RWPE1 (cell line): ENCODE measurements around the gene ARAP1.

Experiments used
- CTCF ChIA-PET: fragments of 350-600 bp; sonication (Branson Sonifier 250); formaldehyde crosslinking; extraction: SDS; loops from one replicate; lab custom pipeline; 2021; lab: Yijun Ruan, JAX
- POLR2A ChIA-PET: fragments of 400-600 bp; formaldehyde crosslinking; extraction: SDS; loops from one replicate; lab custom pipeline; 2020; ENCODE audit warnings: antibody characterized with exemption; ENCODE audit not compliant: low non-redundant PET; lab: Yijun Ruan, JAX
- DNase-seq: peaks from one replicate; pipeline ENCODE4 v3.0.0; 2012; ENCODE audit warnings: low spot score
- H3K27ac ChIP-seq: fragments of 450-650 bp; 2 replicates; pipeline ENCODE4 v1.5.1; 2017
- TF ChIP-seq, protein P1 (sequence below): fragments of 450-650 bp; conservative IDR thresholded peaks from 2 replicates; pipeline ENCODE4 v1.5.1; 2017; ENCODE audit warnings: low read depth, mild to moderate bottlenecking

Gene ARAP1

DNA sequence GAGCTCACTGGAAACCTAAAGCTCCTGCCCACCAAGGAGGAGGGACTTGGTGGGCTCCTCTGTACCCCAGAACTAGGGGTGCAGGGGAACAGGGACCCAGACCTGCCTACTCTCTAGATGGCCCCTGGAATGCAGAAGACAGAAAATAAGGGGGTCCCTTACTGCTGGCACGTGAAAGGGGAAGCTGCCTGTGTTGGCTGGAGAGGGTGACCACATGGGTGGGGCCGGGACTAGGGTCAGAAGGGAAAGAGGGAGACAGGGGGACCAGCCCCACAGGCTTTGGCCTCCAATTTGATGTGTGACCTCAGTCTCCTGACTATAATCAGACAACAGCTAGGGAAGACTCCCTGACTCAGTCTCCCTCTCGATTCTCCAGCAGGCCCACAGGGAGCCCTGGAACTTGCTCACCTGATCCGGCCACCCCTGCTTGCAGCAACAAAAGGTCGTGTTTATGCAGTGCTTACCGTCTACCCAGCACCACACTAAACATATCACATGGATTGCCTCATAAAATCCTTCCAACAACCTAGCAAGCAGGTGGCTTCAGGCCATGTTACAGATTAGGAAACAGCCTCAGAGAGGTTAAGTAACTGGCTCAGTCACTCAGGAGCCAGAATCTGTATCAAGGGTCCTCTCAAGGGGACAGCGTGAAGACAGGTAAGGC is 10.2 kb downstream of the ARAP1 start:
- TF ChIP-seq, protein P1, sequence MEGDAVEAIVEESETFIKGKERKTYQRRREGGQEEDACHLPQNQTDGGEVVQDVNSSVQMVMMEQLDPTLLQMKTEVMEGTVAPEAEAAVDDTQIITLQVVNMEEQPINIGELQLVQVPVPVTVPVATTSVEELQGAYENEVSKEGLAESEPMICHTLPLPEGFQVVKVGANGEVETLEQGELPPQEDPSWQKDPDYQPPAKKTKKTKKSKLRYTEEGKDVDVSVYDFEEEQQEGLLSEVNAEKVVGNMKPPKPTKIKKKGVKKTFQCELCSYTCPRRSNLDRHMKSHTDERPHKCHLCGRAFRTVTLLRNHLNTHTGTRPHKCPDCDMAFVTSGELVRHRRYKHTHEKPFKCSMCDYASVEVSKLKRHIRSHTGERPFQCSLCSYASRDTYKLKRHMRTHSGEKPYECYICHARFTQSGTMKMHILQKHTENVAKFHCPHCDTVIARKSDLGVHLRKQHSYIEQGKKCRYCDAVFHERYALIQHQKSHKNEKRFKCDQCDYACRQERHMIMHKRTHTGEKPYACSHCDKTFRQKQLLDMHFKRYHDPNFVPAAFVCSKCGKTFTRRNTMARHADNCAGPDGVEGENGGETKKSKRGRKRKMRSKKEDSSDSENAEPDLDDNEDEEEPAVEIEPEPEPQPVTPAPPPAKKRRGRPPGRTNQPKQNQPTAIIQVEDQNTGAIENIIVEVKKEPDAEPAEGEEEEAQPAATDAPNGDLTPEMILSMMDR, result no peak
- ChIA-PET CTCF (interaction anchor here (0.9 kb wide), 1 partner anchor 17 kb away, joined by 3 read pairs; no protein-coding TSS in a partner anchor), POLR2A (no interaction called here)
- DNase-seq, result no peak
- H3K27ac ChIP-seq, result peak overlapping the region; percentile 67

- peak; percentile 60 for DNase-seq
- TF ChIP-seq, protein P1, result no peak
- peak overlapping the region; percentile 67 for H3K27ac ChIP-seq
- ChIA-PET CTCF (interaction anchor here (0.6 kb wide), 1 partner anchor 453 kb away, joined by 3 read pairs; no protein-coding TSS in a partner anchor), POLR2A (no interaction called here)
Measured at GRCh38 chr11:72741429-72741833, 10.8 kb downstream of the ARAP1 start.

DNA sequence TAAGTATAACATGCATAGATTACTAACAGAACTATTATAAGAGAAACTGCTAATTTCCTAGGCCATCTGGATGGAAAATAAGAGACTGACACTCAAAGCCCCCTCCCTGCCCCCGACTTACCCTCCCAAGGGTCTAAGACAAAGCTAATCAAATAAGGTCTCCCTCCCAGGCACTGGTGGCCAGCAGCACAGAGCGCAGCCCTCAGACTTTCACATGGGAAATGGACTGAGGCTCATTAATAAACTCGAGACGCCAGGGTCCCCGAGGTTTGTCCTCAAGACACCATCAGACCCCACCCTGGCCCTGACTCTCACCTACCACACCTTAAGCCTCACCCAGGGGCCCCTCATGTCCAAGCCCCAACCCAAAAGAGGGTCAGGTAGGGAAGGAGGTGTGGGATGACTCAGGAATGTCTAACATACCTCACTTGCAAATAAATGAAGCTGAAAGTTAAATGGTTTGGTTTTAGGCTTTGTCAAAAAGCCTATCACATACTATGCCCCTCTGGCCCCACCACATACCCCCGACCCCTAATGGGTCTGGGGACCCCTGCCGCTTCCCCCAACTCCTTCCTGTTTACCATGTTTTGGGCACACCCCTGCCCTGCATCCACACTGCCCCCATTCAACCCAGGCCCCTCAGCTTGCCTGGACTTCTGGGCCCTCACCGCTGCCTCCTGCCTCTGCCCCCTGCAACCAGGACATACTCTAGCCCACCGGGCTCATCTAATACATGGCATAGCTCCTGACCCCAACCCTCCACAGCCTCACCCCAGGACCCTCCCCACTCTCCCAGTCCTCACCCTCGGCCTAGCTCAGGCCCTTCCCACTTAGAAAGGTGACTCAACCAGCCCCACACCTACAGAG is 11.4 kb downstream of the ARAP1 start:
- ChIA-PET CTCF (interaction anchor here (0.6 kb wide), 1 partner anchor 454 kb away, joined by 3 read pairs; no protein-coding TSS in a partner anchor), POLR2A (no interaction called here)
- TF ChIP-seq, protein P1, result no peak
- DNase-seq, result no peak
- H3K27ac ChIP-seq, result peak overlapping the region; percentile 67

DNA sequence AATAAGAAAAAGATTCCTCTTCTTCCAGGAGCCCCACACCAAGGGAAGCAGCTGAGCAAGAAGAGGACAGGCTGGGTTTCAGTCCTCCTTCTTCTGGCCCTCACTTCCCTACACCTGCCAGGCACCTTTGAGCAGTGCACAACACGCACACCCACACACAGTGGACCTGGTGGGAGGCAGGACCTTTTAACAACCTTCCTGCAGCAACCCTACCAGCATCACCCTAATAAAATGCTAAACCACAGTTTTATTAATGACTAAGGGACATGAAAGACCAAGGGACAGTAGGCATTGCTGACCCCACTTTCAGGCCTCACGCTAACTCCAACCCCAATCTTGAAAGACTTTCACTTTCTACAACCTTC is 12.2 kb downstream of the ARAP1 start:
- TF ChIP-seq, protein P1, result no peak
- POLR2A ChIA-PET, result no interaction called here
- DNase-seq, result no peak
- CTCF ChIA-PET, result no interaction called here
- H3K27ac ChIP-seq, result peak overlapping the region; percentile 12; the same call in 1 of the 2 replicates

DNA sequence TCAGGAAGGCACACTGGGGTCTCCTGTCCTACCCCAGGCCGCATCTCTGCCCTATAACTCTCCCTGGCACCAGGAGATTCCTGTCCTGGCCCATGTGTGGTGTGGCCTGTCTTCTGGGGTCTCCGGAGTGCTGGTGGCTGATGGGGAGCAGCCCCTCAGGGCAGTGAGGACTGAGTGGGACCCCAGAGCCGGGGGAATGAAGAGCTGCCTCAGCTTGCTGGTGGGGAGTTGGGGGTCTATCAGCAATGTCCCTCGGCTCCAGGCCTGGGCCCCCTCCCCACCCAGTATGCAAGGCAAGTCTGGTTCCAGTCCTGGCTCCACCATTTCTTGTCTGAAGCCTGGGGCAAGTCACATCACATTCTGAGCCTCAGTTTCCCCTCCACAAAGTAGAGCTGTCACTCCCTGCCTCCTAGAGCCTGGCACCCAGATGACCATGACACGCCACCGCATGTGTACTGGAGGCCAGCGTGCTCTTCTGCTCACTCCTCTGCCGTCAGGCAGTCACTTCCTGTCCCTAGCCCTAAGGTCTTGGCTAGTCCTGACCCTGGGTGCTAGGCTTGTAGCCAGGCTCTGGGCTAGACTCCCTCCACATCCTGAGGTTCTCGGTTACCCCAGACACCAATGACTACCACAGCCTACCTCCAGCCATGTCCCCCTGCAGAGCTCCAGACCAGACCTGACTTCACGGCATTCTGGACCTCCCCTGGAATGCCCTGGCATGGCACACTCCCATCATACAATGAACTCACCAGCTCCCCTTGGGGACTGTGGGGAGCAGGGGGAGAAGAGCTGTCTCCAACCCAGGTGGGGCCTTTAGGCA is 12.8 kb downstream of the ARAP1 start:
- DNase-seq, result no peak
- POLR2A ChIA-PET, result no interaction called here

More for the DNA sequence above, 12.8 kb downstream of the ARAP1 start:
- TF ChIP-seq, protein P1, result no peak
- peak overlapping the region; percentile 75 for H3K27ac ChIP-seq
- CTCF ChIA-PET, result interaction anchor here (0.7 to 1.7 kb wide), 2 partner anchors 14 to 34 kb away, joined by 3 to 6 read pairs; no protein-coding TSS in a partner anchor
